Smooth muscle cell (in vitro differentiated cells): Measurements from ENCODE around the gene PPARA. TPM values are rescaled to one million over a fixed set of nuclear protein-coding genes. Genes with fewer than 3 reads are reported as not detected.

Experiments
- DNase-seq: peaks from one replicate; lab custom pipeline; 2025; ENCODE audit not compliant: unreplicated experiment; lab: John Stamatoyannopoulos, UW
- H2AFZ ChIP-seq: fragments of 200-600 bp; sonication (generic); 2 replicates; pipeline ENCODE4 v1.6.0; 2016; ENCODE audit warnings: antibody characterized with exemption, low read depth, mild to moderate bottlenecking
- H3F3A ChIP-seq: fragments of 200-600 bp; sonication (generic); 2 replicates; pipeline ENCODE4 v1.6.0; 2017; ENCODE audit warnings: antibody characterized with exemption, low read depth
- H3K27ac ChIP-seq: fragments of 200-600 bp; sonication (generic); 2 replicates; pipeline ENCODE4 v1.5.1; 2016; ENCODE audit warnings: low read depth, mild to moderate bottlenecking
- H3K27me3 ChIP-seq: fragments of 200-600 bp; sonication (generic); 2 replicates; pipeline ENCODE4 v1.6.1; 2016; ENCODE audit warnings: low read depth, mild to moderate bottlenecking
- H3K36me3 ChIP-seq: fragments of 200-600 bp; sonication (generic); 2 replicates; pipeline ENCODE4 v1.5.1; 2016; ENCODE audit warnings: low read depth
- H3K4me1 ChIP-seq: fragments of 200-600 bp; sonication (generic); 2 replicates; pipeline ENCODE4 v1.5.1; 2016; ENCODE audit warnings: low read depth
- H3K4me2 ChIP-seq: fragments of 200-600 bp; sonication (generic); 2 replicates; pipeline ENCODE4 v1.6.0; 2016; ENCODE audit warnings: mild to moderate bottlenecking
- H3K4me3 ChIP-seq: fragments of 200-600 bp; sonication (generic); 2 replicates; pipeline ENCODE4 v1.5.1; 2016; ENCODE audit warnings: mild to moderate bottlenecking
- H3K79me2 ChIP-seq: fragments of 200-600 bp; sonication (generic); 2 replicates; pipeline ENCODE4 v1.6.0; 2016; ENCODE audit warnings: low read depth, mild to moderate bottlenecking
- H3K9ac ChIP-seq: fragments of 200-600 bp; sonication (generic); 2 replicates; pipeline ENCODE4 v1.6.0; 2016; ENCODE audit warnings: low read depth
- H3K9me3 ChIP-seq: fragments of 200-600 bp; sonication (generic); replicated peaks from 2 replicates; pipeline ENCODE4 v1.5.1; 2016; ENCODE audit warnings: low read depth
- H4K20me1 ChIP-seq: fragments of 200-600 bp; sonication (generic); 2 replicates; pipeline ENCODE4 v1.6.0; 2016; ENCODE audit warnings: low read depth
- CTCF ChIP-seq: fragments of 200-600 bp; sonication (generic); IDR thresholded peaks from 2 replicates; pipeline ENCODE4 v1.5.1; 2017; ENCODE audit warnings: borderline replicate concordance, mild to moderate bottlenecking, antibody characterized with exemption; ENCODE audit not compliant: insufficient read depth, poor library complexity, severe bottlenecking
- WGBS: methylation state at CpG from one replicate; pipeline ENCODE4 v1.1.7; 2016; ENCODE audit warnings: low lambda C conversion rate; 5-methylcytosine and 5-hydroxymethylcytosine counted together
- polyA plus RNA-seq: library from polyadenylated mRNA; unstranded; fragments of >200 nt; fragmentation: Nextera tagmentation; extraction: Ambion mirVana; gene quantifications from 2 replicates; pipeline ENCODE4 v1.2.1, GENCODE V29; 2016
- total RNA-seq: library from RNA; depleted of rRNA; stranded (reverse); fragments of >200 nt; gene quantifications from 2 replicates; pipeline ENCODE4 v1.2.3, GENCODE V29; 2014

Gene PPARA
- total and polyA plus RNA-seq, 2 experiments from 2014 or later, result 9.2 to 18.0 TPM

DNA sequence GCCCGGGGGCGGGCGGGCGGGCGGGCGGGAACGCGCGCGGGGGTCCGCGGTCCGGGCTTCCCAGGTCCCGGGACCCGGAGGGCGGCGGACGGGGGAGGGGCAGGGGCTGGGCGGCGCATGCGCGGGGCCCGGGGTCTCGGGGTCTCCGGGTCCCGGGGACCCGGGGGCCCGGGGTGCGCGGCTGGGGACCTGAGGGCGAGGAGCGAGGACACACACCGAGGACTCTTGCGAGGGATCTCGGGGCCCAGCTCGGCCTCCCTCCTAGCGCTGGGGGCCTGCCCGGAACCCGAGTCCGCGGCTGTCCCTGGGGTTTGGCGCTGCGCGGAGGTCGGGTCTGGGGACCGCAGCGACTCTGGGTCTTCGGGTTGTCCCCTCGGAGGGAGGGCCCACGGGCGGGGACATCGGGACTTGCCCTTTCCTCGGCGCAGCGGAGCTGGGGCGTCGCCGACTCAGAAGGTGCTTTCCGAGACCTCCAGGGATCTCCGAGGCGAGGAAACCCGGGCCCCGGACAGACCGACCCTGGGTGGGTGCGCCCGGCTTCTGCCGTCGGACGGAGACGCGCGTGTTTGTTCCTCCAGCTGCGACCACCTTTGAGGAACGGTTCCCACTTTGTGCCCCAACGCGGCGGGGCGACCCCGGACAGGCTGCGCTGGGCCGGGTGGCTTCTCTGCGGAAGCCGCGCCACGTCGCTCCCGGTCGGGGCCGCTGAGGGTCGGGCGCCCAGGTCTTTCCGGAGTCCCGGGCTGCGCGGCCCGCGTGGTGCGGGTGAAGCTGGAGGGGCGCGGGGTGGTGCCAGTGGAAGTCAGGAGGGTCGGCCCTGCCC is 540 bp downstream of the PPARA start:
- peak overlapping the region; percentile 64 for H3K4me3 ChIP-seq
- H3K4me1 ChIP-seq, result no peaks in the 10 kb centered on the region
- no peak overlapping the region for H3K27ac ChIP-seq
- H2AFZ ChIP-seq, result peak overlapping the region; percentile 58
- whole genome bisulfite sequencing, result 1% methylated on average over 60 of the region's 101 CpGs
- no peaks in the 10 kb centered on the region for H3K27me3 ChIP-seq
- peaks cover 8% of the 10 kb centered on the region for H3K79me2 ChIP-seq
- peaks cover 42% of the 10 kb centered on the region for H4K20me1 ChIP-seq
- TF ChIP-seq CTCF, result no peak
- peak overlapping the region; percentile 64 for H3K9ac ChIP-seq
- H3K4me2 ChIP-seq, result peak overlapping the region; percentile 89
- no peaks in the 10 kb centered on the region for H3F3A ChIP-seq
- no peaks in the 10 kb centered on the region for H3K36me3 ChIP-seq
- H3K9me3 ChIP-seq, result no peaks in the 10 kb centered on the region
- DNase-seq, result no peak

- Histone ChIP-seq H3K27ac (no peak overlapping the region), H3K9me3 (no peaks in the 10 kb centered on the region), H4K20me1 (peaks cover 71% of the 10 kb centered on the region), H3F3A (no peaks in the 10 kb centered on the region), H2AFZ (no peak overlapping the region), H3K79me2 (peaks cover 8% of the 10 kb centered on the region), H3K9ac (no peak overlapping the region), H3K36me3 (no peaks in the 10 kb centered on the region), H3K4me3 (no peak overlapping the region), H3K4me1 (no peaks in the 10 kb centered on the region), H3K4me2 (no peak overlapping the region), H3K27me3 (no peaks in the 10 kb centered on the region)
- no peak for TF ChIP-seq CTCF
- DNase-seq, result no peak
- WGBS, result 95% methylated on average over 3 of the region's 3 CpGs
Measured at GRCh38 chr22:46153930-46154329, 3.6 kb downstream of the PPARA start.

DNA sequence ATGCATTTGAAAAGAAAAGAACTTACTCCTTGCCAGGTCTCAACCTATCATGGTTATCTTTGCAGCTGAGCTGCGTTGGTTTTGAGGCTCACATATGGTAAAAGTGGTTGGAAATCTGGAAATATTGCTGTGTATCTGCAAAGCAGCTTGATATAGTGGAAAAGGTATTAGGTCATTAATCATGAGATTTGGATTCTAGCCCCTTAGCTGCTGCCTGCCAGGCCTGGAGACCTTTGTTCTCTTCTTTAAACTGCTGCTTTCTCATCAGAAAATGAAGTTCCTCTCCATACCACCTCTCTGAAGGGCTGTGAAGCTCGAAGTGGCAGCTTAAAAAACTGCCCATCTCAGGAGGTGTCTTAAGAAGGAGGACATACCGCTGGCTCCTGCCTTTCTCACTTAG is 5.7 kb downstream of the PPARA start:
- no peak overlapping the region for H3K9ac ChIP-seq
- no peak overlapping the region for H3K4me2 ChIP-seq
- peaks cover 8% of the 10 kb centered on the region for H3K79me2 ChIP-seq
- no peaks in the 10 kb centered on the region for H3F3A ChIP-seq
- H2AFZ ChIP-seq, result no peak overlapping the region
- TF ChIP-seq CTCF, result no peak
- no peaks in the 10 kb centered on the region for H3K36me3 ChIP-seq
- H3K4me1 ChIP-seq, result no peaks in the 10 kb centered on the region
- no peaks in the 10 kb centered on the region for H3K27me3 ChIP-seq
- no peaks in the 10 kb centered on the region for H3K9me3 ChIP-seq
- no peak overlapping the region for H3K27ac ChIP-seq
- no peak for DNase-seq
- 94% methylated on average over 3 of the region's 3 CpGs for WGBS
- H3K4me3 ChIP-seq, result no peak overlapping the region
- peaks cover 91% of the 10 kb centered on the region for H4K20me1 ChIP-seq

DNA sequence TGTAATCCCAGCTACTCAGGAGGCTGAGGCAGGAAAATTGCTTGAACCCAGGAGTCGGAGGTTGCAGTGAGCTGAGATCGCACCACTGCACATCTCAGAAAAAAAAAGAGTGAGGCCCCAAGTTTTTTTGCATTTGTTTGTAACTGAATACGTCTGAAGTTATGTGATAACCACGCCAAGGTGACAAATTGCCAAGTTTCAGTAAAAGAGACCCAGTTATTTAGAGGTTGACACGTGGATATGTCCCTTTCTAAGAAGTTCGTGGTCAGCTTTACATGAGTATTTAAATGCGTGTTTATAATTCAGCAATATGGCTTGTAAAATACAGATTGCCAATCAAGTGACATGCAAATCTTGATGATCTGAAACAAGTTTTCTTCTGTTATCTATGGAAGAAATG is 8.0 kb downstream of the PPARA start:
- no peak for TF ChIP-seq CTCF
- Histone ChIP-seq H2AFZ (no peak overlapping the region), H3K4me2 (no peak overlapping the region), H3K27ac (no peak overlapping the region), H3K9me3 (no peaks in the 10 kb centered on the region), H3K79me2 (no peaks in the 10 kb centered on the region), H3K36me3 (no peaks in the 10 kb centered on the region), H3K4me1 (no peaks in the 10 kb centered on the region), H3K9ac (no peak overlapping the region), H3F3A (no peaks in the 10 kb centered on the region), H4K20me1 (peaks cover 91% of the 10 kb centered on the region), H3K4me3 (no peak overlapping the region), H3K27me3 (no peaks in the 10 kb centered on the region)
- 95% methylated on average over 7 of the region's 7 CpGs for WGBS
- no peak for DNase-seq
